ENCODE results near the gene AAK1.

The AAK1 gene

GRCh38 chr2:69501301-69501700, 142.2 kb downstream of the AAK1 start:
- Mint-ChIP-seq H3K4me3 (no peak overlapping the region), H3K27ac (ENCODE audit: low read depth) (no peak overlapping the region), H3K4me1 (peaks cover 19% of the 10 kb centered on the region), H3K9me3 (no peaks in the 10 kb centered on the region), H3K27me3 (no peaks in the 10 kb centered on the region), H3K36me3 (ENCODE audit: insufficient read depth) (peaks cover 48% of the 10 kb centered on the region)
- no peak for ATAC-seq (replicated peaks; ENCODE audit: extremely low read depth, poor library complexity, severe bottlenecking)
- no peak for DNase-seq (ENCODE audit: low spot score in 2 of 2)

GRCh38 chr2:69499966-69500365, 143.6 kb downstream of the AAK1 start:
- ATAC-seq (replicated peaks; ENCODE audit: extremely low read depth, poor library complexity, severe bottlenecking) (no peak), DNase-seq (ENCODE audit: low spot score in 2 of 2) (no peak)
- Mint-ChIP-seq H3K9me3 (no peaks in the 10 kb centered on the region), H3K4me1 (peaks cover 19% of the 10 kb centered on the region), H3K27ac (ENCODE audit: low read depth) (peak overlapping the region; percentile 76), H3K36me3 (ENCODE audit: insufficient read depth) (peaks cover 44% of the 10 kb centered on the region), H3K27me3 (no peaks in the 10 kb centered on the region), H3K4me3 (no peak overlapping the region)

- Mint-ChIP-seq H3K27ac (ENCODE audit: low read depth) (peak overlapping the region; percentile 76), H3K9me3 (no peaks in the 10 kb centered on the region), H3K4me1 (peaks cover 19% of the 10 kb centered on the region), H3K4me3 (no peak overlapping the region), H3K27me3 (no peaks in the 10 kb centered on the region), H3K36me3 (ENCODE audit: insufficient read depth) (peaks cover 43% of the 10 kb centered on the region)
- DNase-seq (ENCODE audit: low spot score in 2 of 2) (no peak), ATAC-seq (replicated peaks; ENCODE audit: extremely low read depth, poor library complexity, severe bottlenecking) (no peak)
These were observed 144.3 kb downstream of the AAK1 start for GRCh38 chr2:69499242-69499641.

- no peaks in the 10 kb centered on the region for H3K9me3 Mint-ChIP-seq
- H3K27me3 Mint-ChIP-seq, result no peaks in the 10 kb centered on the region
- H3K36me3 Mint-ChIP-seq (ENCODE audit: insufficient read depth), result peaks cover 45% of the 10 kb centered on the region
- no peak overlapping the region for H3K4me3 Mint-ChIP-seq
- DNase-seq (ENCODE audit: low spot score in 2 of 2) (no peak), ATAC-seq (replicated peaks; ENCODE audit: extremely low read depth, poor library complexity, severe bottlenecking) (no peak)
- H3K4me1 Mint-ChIP-seq, result peaks cover 19% of the 10 kb centered on the region
- no peak overlapping the region for H3K27ac Mint-ChIP-seq (ENCODE audit: low read depth)
These were observed 147.7 kb downstream of the AAK1 start for GRCh38 chr2:69495861-69496260.

- H3K27ac Mint-ChIP-seq (ENCODE audit: low read depth), result no peak overlapping the region
- peaks cover 48% of the 10 kb centered on the region for H3K36me3 Mint-ChIP-seq (ENCODE audit: insufficient read depth)
- no peaks in the 10 kb centered on the region for H3K27me3 Mint-ChIP-seq
- H3K9me3 Mint-ChIP-seq, result no peaks in the 10 kb centered on the region
- DNase-seq (ENCODE audit: low spot score in 2 of 2) (no peak), ATAC-seq (replicated peaks; ENCODE audit: extremely low read depth, poor library complexity, severe bottlenecking) (no peak)
- H3K4me3 Mint-ChIP-seq, result no peak overlapping the region
- peaks cover 23% of the 10 kb centered on the region for H3K4me1 Mint-ChIP-seq
These were observed 148.5 kb downstream of the AAK1 start for GRCh38 chr2:69495008-69495407.

GRCh38 chr2:69494126-69494525, 149.4 kb downstream of the AAK1 start:
- no peak overlapping the region for H3K4me3 Mint-ChIP-seq
- H3K4me1 Mint-ChIP-seq, result peaks cover 18% of the 10 kb centered on the region
- no peaks in the 10 kb centered on the region for H3K9me3 Mint-ChIP-seq
- peak overlapping the region; percentile 21 for H3K27ac Mint-ChIP-seq (ENCODE audit: low read depth)
- ATAC-seq (replicated peaks; ENCODE audit: extremely low read depth, poor library complexity, severe bottlenecking), result no peak
- no peaks in the 10 kb centered on the region for H3K27me3 Mint-ChIP-seq
- peaks cover 50% of the 10 kb centered on the region for H3K36me3 Mint-ChIP-seq (ENCODE audit: insufficient read depth)
- DNase-seq (ENCODE audit: low spot score in 2 of 2), result no peak

- peaks cover 49% of the 10 kb centered on the region for H3K36me3 Mint-ChIP-seq (ENCODE audit: insufficient read depth)
- ATAC-seq (replicated peaks; ENCODE audit: extremely low read depth, poor library complexity, severe bottlenecking) (no peak), DNase-seq (ENCODE audit: low spot score in 2 of 2) (no peak)
- H3K4me1 Mint-ChIP-seq, result peaks cover 13% of the 10 kb centered on the region
- H3K27ac Mint-ChIP-seq (ENCODE audit: low read depth), result peak overlapping the region; percentile 21
- H3K9me3 Mint-ChIP-seq, result no peaks in the 10 kb centered on the region
- H3K27me3 Mint-ChIP-seq, result no peaks in the 10 kb centered on the region
- H3K4me3 Mint-ChIP-seq, result no peak overlapping the region
These were observed 150.3 kb downstream of the AAK1 start for GRCh38 chr2:69493268-69493667.

GRCh38 chr2:69491864-69492263, 151.7 kb downstream of the AAK1 start:
- DNase-seq (ENCODE audit: low spot score in 2 of 2), result no peak
- Mint-ChIP-seq H3K36me3 (ENCODE audit: insufficient read depth) (peaks cover 47% of the 10 kb centered on the region), H3K27ac (ENCODE audit: low read depth) (peak overlapping the region; percentile 13), H3K4me1 (peaks cover 7% of the 10 kb centered on the region), H3K4me3 (no peak overlapping the region), H3K9me3 (no peaks in the 10 kb centered on the region), H3K27me3 (no peaks in the 10 kb centered on the region)
- ATAC-seq (replicated peaks; ENCODE audit: extremely low read depth, poor library complexity, severe bottlenecking), result no peak

GRCh38 chr2:69490486-69490885, 153.1 kb downstream of the AAK1 start:
- DNase-seq (ENCODE audit: low spot score in 2 of 2) (no peak), ATAC-seq (replicated peaks; ENCODE audit: extremely low read depth, poor library complexity, severe bottlenecking) (no peak)
- Mint-ChIP-seq H3K9me3 (no peaks in the 10 kb centered on the region), H3K4me1 (peaks cover 7% of the 10 kb centered on the region), H3K27ac (ENCODE audit: low read depth) (peak overlapping the region; percentile 51), H3K27me3 (no peaks in the 10 kb centered on the region), H3K36me3 (ENCODE audit: insufficient read depth) (peaks cover 43% of the 10 kb centered on the region), H3K4me3 (no peak overlapping the region)

GRCh38 chr2:69489793-69490192, 153.7 kb downstream of the AAK1 start:
- no peaks in the 10 kb centered on the region for H3K9me3 Mint-ChIP-seq
- no peak overlapping the region for H3K4me3 Mint-ChIP-seq
- no peak for ATAC-seq (replicated peaks; ENCODE audit: extremely low read depth, poor library complexity, severe bottlenecking)
- H3K4me1 Mint-ChIP-seq, result peaks cover 7% of the 10 kb centered on the region
- H3K27ac Mint-ChIP-seq (ENCODE audit: low read depth), result peak overlapping the region; percentile 51
- no peak for DNase-seq (ENCODE audit: low spot score in 2 of 2)
- peaks cover 45% of the 10 kb centered on the region for H3K36me3 Mint-ChIP-seq (ENCODE audit: insufficient read depth)
- H3K27me3 Mint-ChIP-seq, result no peaks in the 10 kb centered on the region

- Mint-ChIP-seq H3K4me1 (peaks cover 12% of the 10 kb centered on the region), H3K9me3 (no peaks in the 10 kb centered on the region), H3K27ac (ENCODE audit: low read depth) (no peak overlapping the region), H3K36me3 (ENCODE audit: insufficient read depth) (peaks cover 46% of the 10 kb centered on the region), H3K27me3 (no peaks in the 10 kb centered on the region), H3K4me3 (no peak overlapping the region)
- ATAC-seq (replicated peaks; ENCODE audit: extremely low read depth, poor library complexity, severe bottlenecking), result no peak
- DNase-seq (ENCODE audit: low spot score in 2 of 2), result no peak
These were observed 159.8 kb downstream of the AAK1 start for GRCh38 chr2:69483696-69484095.

- no peaks in the 10 kb centered on the region for H3K27me3 Mint-ChIP-seq
- H3K4me3 Mint-ChIP-seq, result no peak overlapping the region
- H3K27ac Mint-ChIP-seq (ENCODE audit: low read depth), result no peak overlapping the region
- peaks cover 13% of the 10 kb centered on the region for H3K4me1 Mint-ChIP-seq
- H3K9me3 Mint-ChIP-seq, result no peaks in the 10 kb centered on the region
- DNase-seq (ENCODE audit: low spot score in 2 of 2) (no peak), ATAC-seq (replicated peaks; ENCODE audit: extremely low read depth, poor library complexity, severe bottlenecking) (no peak)
- H3K36me3 Mint-ChIP-seq (ENCODE audit: insufficient read depth), result peaks cover 41% of the 10 kb centered on the region
These were observed 160.5 kb downstream of the AAK1 start for GRCh38 chr2:69483024-69483423.

GRCh38 chr2:69482471-69482870, 161.1 kb downstream of the AAK1 start:
- Mint-ChIP-seq H3K9me3 (no peaks in the 10 kb centered on the region), H3K4me3 (no peak overlapping the region), H3K27ac (ENCODE audit: low read depth) (no peak overlapping the region), H3K36me3 (ENCODE audit: insufficient read depth) (peaks cover 41% of the 10 kb centered on the region), H3K4me1 (peaks cover 19% of the 10 kb centered on the region), H3K27me3 (no peaks in the 10 kb centered on the region)
- ATAC-seq (replicated peaks; ENCODE audit: extremely low read depth, poor library complexity, severe bottlenecking) (no peak), DNase-seq (ENCODE audit: low spot score in 2 of 2) (no peak)

- no peak for ATAC-seq (replicated peaks; ENCODE audit: extremely low read depth, poor library complexity, severe bottlenecking)
- Mint-ChIP-seq H3K4me1 (peaks cover 29% of the 10 kb centered on the region), H3K27me3 (no peaks in the 10 kb centered on the region), H3K36me3 (ENCODE audit: insufficient read depth) (peaks cover 41% of the 10 kb centered on the region), H3K27ac (ENCODE audit: low read depth) (no peak overlapping the region), H3K4me3 (no peak overlapping the region), H3K9me3 (no peaks in the 10 kb centered on the region)
- DNase-seq (ENCODE audit: low spot score in 2 of 2), result no peak
These were observed 162.1 kb downstream of the AAK1 start for GRCh38 chr2:69481421-69481820.
